NCI-H2107 (cell line): ENCODE data around the gene RPS16.
"Not testable (repeated sequence)": the region's sequence is repeated elsewhere in the genome, so short reads cannot be mapped to it uniquely, and the experiment has no call there.

ENCODE experiments used
- DNase-seq: peaks from one replicate; lab custom pipeline; 2025; lab: John Stamatoyannopoulos, UW

The RPS16 gene

DNA sequence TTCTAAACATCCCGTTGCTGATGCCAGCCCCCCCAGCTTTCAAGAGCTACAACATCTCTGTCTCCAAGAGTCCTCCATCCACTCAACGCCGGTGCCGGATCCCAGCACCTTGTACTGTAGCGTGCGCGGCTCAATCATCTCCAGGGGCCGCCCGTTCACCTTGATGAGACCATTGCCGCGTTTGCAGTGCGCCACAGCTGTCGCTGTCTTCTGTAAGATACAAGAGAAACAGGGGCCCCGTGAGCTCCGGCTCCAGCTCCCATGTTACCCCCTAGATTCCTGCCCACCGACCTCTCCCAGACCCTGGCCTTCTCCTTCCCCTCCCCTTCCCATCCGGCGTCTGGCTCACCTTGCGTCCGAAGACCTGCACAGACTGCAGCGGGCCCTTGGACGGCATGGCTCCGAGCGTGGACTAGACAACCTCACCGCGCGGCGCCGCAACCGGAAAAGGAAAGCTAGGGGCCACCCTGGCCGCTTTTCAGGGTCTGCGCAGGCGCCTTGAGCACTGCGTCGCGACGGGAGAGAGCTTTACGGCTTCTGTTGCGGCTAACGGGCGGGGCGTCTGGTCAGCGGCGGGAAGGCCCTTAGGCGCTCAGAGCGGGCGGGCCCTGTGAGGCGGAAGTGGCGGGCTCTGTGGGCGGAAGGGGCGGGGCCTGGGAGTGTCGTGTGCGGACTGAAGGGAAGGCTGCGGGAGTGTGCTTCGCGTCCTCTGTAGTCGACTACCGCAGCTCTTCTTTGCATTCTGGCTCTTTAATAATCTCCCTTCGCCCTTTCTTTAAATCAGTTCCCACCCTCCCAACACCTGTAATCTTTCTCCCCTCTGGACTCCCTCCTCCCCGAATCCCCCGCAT, at the start of gene RPS16:
RPS16 (minus strand) TSS at position 451 of the 851 bp plus-strand sequence; CDS start at position 397, 54 bp downstream.
- DNase-seq = peak; percentile 98

DNA sequence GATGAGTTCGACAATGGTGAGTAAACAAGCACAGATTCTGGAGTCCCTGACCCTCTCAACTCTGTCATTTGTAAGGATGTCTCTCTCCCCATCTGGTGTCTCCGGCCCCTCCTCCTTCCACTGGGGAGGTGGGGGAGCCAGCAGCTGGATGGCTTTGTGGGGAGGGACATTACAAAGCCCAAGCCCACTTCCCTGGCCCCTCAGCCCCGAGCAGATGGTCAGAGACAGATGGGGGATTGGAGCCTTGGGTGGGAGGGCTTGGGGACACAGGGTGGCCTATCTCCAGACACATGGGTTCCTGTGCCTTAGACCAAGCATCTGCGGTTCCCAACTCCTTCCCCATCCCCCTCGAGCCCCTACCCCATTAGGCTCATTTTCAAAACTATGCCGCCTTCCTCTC, 47.4 kb upstream of the RPS16 start:
- no peak for DNase-seq

DNA sequence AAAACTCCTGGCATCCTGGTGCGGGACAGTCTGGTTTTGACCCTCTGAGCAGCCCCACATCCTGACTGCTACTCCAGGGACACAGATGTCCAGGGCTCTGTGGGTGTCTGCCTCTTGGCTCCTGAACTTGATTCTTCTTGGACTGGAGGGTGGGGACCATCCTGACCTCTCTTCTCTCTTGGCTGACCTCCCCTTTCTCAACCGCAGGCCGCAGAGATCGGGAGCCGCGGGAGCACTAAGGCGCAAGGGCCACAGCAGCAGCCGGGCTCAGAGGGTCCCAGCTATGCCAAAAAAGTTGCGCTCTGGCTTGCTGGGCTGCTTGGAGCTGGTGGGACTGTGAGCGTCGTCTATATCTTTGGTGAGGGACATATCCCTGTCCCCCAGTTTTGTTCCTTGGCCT, 45.9 kb upstream of the RPS16 start:
- no peak for DNase-seq

DNA sequence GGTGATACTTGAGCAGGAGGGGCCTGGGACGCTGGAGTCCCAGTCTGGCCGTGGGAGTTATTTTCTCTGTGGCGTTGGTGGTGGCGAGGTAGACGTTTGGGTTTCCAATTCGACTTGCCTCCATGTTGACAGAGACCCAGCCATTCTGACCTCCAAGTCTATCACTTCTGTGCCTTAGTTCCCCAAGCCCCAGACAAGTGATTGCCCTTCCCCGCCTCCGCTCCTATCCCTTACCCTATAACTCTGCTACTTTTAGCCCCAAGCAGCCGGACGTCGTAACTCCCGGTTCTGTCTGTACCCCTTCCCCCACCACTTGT, 45.4 kb upstream of the RPS16 start:
- DNase-seq = no peak

DNA sequence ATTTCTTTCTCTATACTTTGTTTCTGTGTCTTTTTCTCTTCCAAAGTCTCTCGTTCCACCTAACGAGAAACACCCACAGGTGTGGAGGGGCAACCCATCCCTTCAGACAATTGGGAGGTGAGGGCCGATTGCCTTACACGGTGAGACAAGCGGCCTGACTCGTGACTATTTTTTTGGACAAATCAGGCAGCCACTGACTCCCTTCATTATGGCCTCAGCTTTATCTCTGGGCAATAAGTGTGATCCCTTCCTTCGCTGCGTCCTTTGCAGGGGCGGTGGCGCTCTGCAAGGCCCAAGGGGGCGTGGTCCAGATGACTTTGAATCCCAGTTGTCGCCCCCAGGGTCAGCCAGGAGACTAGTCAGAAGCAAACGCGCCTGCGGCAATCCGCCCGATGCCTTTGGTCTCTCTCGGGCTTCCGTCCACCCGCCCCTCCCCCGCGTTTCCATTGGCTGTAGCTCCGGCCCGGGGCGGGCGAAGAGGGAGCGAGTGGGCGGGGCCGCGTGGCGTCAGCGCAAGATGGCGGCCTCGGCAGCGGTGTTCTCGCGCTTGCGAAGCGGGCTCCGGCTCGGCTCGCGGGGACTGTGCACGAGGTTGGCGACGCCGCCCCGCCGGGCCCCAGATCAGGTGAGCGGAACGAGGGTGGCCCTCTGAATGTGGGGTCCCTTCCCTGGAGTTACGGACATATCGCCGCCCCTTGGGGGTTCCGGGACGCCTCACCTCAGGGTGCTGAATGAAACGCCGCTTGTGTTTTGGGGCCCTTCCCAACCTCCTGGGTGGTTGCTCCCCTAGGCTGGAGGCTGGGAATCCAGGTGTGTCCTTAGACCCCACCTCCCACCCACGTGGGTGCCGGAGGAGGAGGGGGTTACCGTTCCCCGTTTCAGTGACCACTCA, 44.8 kb upstream of the RPS16 start, which contains the start of gene TIMM50:
TIMM50 (plus strand) TSS at position 502 of the 892 bp plus-strand sequence; CDS start at position 518, 16 bp downstream.
- DNase-seq = peak; percentile 90

DNA sequence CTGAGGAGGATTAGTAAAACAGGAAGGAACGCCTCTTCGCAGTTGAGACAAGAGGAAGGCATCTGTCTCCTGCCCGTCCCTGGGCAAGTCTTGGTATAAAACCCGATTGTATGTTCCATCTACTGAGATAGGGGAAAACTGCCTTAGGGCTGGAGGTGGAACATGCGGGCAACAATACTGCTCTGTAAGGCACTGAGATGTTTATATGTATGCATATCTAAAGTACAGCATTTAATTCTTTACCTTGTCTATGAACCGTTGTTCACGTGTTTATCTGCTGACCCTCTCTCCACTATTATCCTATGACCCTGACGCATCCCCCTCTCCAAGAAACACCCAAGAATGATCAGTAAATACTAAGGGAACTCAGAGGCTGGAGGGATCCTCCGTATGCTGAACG, 44.2 kb upstream of the RPS16 start:
- DNase-seq = no peak

DNA sequence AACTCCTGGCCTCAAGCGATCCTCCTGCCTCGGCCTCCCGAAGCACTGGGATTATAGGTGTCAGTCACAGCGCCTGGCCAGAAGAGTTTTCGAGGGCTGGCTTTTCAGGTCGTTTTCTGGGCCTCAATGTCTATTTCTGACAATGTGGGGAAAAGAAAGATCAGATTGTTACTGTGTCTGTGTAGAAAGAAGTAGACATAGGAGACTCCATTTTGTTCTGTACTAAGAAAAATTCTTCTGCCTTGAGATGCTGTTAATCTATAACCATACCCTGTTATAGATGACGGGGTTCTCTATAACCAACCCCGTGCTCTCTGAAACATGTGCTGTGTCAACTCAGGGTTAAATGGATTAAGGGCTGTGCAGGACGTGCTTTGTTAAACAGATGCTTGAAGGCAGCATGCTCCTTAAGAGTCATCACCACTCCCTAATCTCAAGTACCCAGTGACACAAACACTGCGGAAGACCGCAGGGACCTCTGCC, 43.6 kb upstream of the RPS16 start:
- not testable (repeated sequence) for DNase-seq

DNA sequence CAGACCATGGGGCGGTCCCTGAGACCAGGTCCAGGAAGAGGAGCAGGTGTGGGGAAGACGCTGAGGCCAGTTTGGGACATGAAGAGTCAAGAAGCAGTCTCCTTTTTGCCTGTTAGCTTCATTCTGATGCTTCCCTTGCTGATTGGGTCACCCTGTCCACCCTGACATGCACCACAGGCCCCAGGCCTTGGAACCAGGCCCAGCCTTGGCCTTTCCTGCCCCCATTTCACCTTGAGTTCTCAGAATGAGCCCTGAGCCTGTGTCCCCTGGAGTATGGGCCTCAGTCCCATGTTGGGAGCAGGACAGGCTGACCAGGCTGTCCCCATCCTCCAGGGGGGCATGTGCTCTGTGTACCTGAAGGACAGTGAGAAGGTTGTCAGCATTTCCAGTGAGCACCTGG, 40.0 kb upstream of the RPS16 start:
- no peak for DNase-seq

DNA sequence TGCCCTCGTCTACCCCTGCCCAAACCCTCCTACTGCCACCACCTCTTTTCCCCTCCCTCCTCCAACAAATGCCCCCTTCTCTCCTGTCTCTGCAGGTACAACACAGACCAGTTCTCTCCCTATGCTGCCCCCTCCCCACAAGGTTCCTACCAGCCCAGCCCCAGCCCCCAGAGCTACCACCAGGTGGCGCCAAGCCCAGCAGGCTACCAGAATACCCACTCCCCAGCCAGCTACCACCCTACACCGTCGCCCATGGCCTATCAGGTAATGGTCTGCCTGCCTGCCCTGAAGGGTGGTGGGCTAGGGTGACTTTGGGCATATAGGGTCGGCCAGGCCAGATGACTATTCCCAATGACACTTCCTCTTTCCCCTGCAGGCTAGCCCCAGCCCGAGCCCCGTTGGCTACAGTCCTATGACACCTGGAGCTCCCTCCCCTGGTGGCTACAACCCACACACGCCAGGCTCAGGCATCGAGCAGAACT, 38.4 kb upstream of the RPS16 start:
- DNase-seq = no peak

DNA sequence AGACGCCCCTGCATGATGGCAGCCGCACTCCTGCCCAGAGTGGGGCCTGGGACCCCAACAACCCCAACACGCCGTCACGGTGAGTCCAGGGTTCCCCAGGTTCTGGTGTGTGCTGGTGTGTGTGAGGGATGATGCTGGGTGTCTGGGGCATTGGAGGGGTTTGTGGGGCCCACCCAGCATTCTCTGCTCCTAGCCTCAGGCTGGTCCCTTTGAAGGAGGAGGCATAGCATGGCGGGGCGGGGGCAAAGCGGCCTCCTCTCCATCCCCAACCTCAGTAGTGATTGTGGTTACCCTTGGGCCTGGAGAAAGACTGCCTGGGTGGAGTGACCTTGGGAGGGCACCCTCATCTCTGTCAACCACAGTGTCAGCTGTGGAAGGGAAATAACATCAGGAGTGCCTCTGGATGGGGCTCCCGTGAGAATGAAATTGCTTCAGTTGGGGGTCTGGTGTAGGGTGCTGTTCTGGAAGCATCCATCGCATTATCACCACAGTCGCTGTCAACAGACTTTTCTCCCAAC, 37.8 kb upstream of the RPS16 start:
- no peak for DNase-seq

DNA sequence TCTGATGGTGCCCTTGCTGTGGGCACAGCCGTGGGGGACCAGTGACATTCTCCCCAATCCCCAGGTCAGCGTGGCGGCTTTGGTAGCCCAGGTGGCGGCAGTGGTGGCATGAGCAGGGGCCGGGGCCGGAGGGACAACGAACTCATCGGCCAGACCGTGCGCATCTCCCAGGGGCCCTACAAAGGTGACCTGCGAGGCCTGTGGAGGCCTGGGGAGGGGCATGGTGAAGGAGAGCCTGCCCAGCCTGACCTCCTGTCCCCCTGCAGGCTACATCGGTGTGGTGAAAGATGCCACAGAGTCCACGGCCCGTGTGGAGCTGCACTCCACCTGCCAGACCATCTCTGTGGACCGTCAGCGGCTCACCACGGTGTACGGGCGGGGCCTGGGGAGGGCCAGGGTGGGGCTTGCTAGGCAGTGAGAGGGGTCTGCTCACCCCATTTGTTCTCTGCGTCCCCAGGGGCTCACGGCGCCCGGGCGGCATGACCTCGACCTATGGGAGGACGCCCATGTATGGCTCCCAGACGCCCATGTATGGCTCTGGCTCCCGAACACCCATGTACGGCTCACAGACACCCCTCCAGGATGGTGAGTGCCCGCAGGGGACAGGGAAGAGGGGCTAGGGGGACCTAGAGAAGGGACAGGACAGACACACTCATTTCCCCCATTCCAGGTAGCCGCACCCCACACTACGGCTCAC, 37.1 kb upstream of the RPS16 start:
- no peak for DNase-seq

DNA sequence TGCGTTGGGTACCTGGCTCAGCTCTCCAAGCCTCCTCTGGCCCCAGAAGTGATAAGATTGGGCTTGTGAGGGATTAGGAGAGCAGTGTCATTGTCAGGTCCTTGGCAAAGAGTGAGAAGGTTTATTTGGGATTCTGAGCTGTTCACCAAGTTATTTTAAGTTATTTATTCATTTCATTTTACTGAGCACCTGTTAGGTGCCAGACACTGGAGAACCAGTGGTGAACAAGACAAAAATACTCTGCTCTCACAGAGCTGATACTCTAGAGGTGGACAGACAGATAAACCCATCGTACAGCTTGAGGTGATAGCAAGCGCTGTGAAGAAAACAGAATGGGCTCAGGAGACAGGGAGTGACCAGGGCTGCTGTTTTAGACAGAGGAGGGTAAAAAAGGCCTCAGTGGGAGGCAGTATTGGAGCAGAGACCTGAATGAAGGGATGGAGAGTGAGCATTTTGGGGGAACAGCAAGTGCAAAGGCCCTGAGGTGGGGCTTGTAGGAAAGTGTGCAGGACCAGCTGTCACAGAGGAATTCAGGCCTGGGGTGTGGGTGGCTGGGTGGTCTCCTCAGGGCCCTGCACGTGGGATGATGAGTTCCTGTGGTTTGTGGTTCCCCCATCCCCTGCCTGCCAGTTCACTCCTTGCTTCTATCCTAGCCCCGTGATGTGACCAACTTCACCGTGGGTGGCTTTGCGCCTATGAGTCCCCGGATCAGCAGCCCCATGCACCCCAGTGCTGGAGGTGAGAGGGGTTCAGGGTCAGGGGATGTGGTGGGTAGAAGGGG, 36.2 kb upstream of the RPS16 start:
- DNase-seq = no peak

DNA sequence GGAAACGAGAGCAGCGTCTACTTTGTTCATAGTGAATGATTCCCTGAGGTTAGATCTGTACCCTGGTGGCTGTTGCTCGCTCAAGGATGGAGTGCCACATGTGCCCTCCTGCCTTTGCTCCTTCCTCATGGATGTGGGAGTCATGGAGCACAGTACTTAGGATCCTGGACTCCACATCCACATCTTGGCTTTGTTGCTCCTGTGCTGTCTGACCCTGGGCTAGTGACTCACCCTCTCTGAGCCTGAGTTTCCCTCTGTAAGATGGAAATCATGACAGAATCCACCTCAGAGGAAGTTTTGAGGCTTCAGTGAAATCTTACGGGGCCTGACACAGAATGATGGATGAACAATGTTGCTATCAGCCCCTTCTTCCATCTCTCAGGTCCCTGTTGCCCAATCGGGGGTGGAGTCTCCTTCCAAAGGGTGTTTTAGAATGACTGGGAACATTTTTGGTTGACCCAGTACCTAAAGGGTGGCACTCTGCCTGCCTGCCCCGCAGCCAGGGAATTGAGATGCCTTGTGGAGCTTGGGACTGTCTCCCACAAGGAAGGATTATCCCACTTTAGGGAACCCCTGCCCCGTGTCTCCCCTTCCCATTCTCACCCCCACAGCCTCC, 35.1 kb upstream of the RPS16 start:
- no peak for DNase-seq

DNA sequence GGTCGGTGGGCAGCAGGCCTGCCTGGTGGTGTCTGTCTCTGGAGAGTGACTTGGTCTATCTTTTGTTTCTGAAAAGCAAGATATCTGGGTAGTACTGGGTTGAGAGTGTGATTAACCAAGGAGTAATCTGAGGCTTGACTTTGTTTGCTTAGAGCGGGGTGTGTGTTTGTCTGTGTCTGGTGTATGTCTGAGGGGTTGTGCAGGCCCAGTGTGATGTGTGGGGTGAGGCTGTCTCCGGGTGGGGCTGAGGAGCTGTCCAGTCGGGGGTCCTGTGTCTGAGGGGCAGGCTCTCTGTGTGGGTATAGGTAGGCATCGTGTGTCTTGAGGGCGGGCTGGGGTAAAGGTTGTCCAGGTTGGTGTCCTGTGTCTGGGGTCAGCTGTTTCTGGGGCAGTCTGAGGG, 33.8 kb upstream of the RPS16 start:
- no peak for DNase-seq

DNA sequence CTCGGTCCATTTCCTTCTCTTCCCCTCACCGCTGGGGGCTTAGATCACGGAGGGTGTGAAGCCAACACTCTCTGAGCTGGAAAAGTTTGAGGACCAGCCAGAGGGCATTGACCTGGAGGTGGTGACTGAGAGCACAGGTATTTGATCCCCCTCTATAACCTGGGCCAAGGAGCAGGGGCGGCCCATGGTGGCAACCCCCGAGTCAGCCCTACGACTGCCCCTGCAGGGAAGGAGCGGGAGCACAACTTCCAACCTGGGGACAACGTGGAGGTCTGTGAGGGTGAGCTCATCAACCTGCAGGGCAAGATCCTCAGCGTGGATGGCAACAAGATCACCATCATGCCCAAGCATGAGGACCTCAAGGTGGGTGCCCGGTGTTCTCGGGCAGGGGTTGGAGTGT, 33.3 kb upstream of the RPS16 start:
- DNase-seq = no peak

DNA sequence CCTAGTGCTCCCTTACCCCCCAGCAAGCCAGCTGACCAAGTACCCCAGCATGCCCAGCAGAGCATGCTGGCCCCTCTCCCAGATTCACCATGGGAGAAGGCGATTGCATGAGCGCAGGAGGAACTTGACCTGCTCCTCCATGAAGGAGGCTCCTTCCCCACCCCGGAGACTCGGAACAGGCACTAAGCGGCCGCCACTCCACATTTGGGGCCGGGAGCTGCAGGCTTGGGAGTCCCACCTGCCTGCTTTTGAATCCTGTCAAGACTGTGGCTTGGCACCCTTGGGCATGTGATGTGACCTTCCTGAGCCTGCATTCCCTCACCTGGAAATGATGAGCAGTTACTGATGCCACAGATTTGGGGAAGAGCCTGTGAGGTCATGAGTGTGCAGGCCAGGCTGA, 32.2 kb upstream of the RPS16 start:
- no peak for DNase-seq

DNA sequence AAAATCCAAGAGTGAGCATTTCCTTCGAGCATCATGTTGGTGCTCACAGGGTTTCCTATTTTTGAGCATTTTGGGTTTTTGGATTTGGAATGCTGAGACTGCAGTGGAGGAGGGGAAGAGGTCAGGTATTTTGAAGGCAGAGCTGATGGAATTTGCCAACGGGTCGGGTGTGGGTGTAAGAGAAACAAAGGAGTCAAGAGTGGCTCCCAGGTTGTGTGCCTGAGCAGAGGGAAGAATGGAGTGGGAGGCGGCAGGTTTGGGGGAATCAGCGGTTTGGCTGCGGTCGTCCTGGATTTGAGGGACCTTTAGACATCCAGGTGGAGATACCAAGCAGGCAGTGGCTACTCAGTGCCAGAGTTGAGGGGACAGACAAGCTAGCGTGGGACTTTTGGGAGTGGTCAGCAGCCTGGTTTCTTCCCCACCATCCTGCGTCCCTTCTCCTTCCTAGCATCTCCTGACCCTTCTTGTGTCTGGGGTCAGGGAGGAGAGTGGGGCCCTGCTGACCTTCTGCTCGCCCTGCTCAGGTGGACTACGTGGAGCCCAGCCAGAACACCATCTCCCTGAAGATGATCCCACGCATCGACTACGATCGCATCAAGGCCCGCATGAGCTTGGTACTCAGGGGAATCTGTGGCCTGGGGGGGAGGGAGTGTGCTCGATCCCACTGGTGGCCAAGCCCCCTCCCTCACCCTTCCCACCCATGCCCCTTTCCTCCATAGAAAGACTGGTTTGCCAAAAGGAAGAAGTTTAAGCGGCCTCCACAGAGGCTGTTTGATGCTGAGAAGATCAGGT, 30.4 kb upstream of the RPS16 start:
- DNase-seq = no peak

DNA sequence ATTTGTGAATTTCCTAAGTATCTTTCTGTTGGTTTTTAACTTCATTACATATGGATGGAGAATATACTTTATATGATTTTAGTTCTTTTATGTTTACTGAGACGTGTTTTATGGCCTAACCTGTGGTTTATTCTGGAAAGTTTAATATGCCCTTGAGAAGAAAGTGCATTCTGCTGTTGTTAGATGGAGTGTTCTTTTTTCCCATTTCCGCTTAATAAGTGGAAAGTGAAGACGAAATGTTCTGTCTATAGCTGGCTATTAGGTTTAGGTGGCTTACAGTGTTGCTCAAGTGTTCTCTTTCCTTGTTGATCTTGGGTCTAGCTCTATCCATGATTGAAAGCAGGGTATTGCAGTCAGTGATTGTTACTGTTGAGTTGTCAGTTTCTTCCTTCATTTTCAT, 27.7 kb upstream of the RPS16 start:
- DNase-seq = no peak

DNA sequence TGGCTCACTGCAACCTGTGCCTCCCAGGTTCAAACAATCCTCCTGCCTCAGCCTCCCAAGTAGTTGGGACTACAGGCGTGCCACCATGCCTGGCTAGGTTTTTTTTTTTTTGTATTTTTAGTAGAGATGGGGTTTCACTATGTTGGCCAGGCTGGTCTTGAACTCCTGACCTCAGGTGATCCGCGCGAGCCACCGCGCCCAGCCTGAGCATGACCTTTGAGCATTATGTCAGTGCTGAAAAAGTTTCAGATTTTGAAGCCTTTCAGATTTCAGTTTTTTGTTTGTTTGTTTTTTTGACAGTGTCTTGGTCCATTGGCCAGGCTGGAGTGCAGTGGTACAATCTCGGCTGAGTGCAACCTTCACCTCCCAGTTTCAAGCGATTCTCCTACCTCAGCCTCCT, 15.5 kb upstream of the RPS16 start:
- not testable (repeated sequence) for DNase-seq
